GM12878 (cell line): ENCODE results near the gene ADD2. TPM values are rescaled to one million over a fixed set of nuclear protein-coding genes. Genes with fewer than 3 reads are reported as not detected.

Experiments used
- ATAC-seq: fragments of 200-7000 bp; cut with Tn5 transposase; 3 replicates; pipeline ENCODE4 v1.9.1; 2020; ENCODE audit warnings: mild to moderate bottlenecking, moderate library complexity
- BruUV-seq: library from RNA; stranded (reverse); fragments of 400-500 nt; replicated peaks from 2 replicates; lab custom pipeline; 2021; lab: Mats Ljungman, UMichigan
- CTCF ChIA-PET: fragments of 300-600 bp; sonication (Branson Sonifier 250); formaldehyde crosslinking; extraction: SDS; loops from one replicate; lab custom pipeline; 2021; ENCODE audit warnings: inconsistent platforms; lab: Yijun Ruan, JAX
- POLR2A ChIA-PET: fragments of 350-600 bp; formaldehyde crosslinking; extraction: SDS; loops from one replicate; lab custom pipeline; 2021; ENCODE audit warnings: inconsistent platforms; lab: Charles Lee
- RAD21 ChIA-PET: fragments of 300-600 bp; sonication (Branson Sonifier 250); formaldehyde crosslinking; loops from one replicate; lab custom pipeline; 2023; ENCODE audit warnings: antibody characterized with exemption; ENCODE audit not compliant: unreplicated experiment; lab: Charles Lee
- SMC1A ChIA-PET: fragments of 300-600 bp; sonication (Branson Sonifier 250); formaldehyde crosslinking; loops from one replicate; lab custom pipeline; 2023; ENCODE audit not compliant: unreplicated experiment, uncharacterized antibody; lab: Charles Lee
- DNase-seq: peaks from one replicate; pipeline ENCODE4 v3.0.0-alpha.2; 2011; ENCODE audit warnings: low read depth, low spot score
- FAIRE-seq: peaks from 3 replicates; lab custom pipeline; 2011; peaks lifted over from hg19 to GRCh38; lab: Jason Lieb, UNC
- H2AFZ ChIP-seq: 2 replicates; pipeline ENCODE4 v1.6.0; 2011; ENCODE audit warnings: low read depth, low read length, control low read depth; ENCODE audit not compliant: control insufficient read depth
- H3K27ac ChIP-seq: 2 replicates; pipeline ENCODE4 v1.5.1; 2011; ENCODE audit warnings: control low read depth; ENCODE audit not compliant: control insufficient read depth, insufficient read depth
- H3K27me3 ChIP-seq, 2 experiments: replicated peaks in 1 of 2; 2 replicates each; pipeline versions ENCODE4 v1.6.0 to v1.6.1; 2011; ENCODE audit warnings: low read length in 1 of 2; ENCODE audit not compliant: control insufficient read depth in 2 of 2, insufficient read depth in 2 of 2
- H3K36me3 ChIP-seq, 2 experiments: 2 replicates each; pipeline ENCODE4 v1.5.1; 2011; ENCODE audit warnings: low read length in 1 of 2; ENCODE audit not compliant: control insufficient read depth in 2 of 2, insufficient read depth in 2 of 2
- H3K4me1 ChIP-seq: 2 replicates; pipeline ENCODE4 v1.6.1; 2011; ENCODE audit warnings: mild to moderate bottlenecking, low read length, moderate library complexity, mixed read lengths; ENCODE audit not compliant: control insufficient read depth, insufficient read depth
- H3K4me2 ChIP-seq: 2 replicates; pipeline ENCODE4 v1.6.0; 2011; ENCODE audit warnings: control low read depth; ENCODE audit not compliant: control insufficient read depth, insufficient read depth
- H3K4me3 ChIP-seq: fragments of 200-600 bp; sonication (generic); 2 replicates; pipeline ENCODE4 v1.5.1; 2016
- H3K79me2 ChIP-seq: 2 replicates; pipeline ENCODE4 v1.6.0; 2011; ENCODE audit warnings: low read length; ENCODE audit not compliant: control insufficient read depth, insufficient read depth
- H3K9ac ChIP-seq: 2 replicates; pipeline ENCODE4 v1.8.0; 2011; ENCODE audit warnings: low read length, control low read depth, mixed read lengths; ENCODE audit not compliant: control insufficient read depth, insufficient read depth
- H3K9me3 ChIP-seq: replicated peaks from 3 replicates; pipeline ENCODE4 v1.5.1; 2011; ENCODE audit warnings: mild to moderate bottlenecking, low read length; ENCODE audit not compliant: control insufficient read depth, insufficient read depth
- H4K20me1 ChIP-seq: 2 replicates; pipeline ENCODE4 v1.6.0; 2011; ENCODE audit not compliant: control insufficient read depth, insufficient read depth
- CHD2 ChIP-seq: IDR thresholded peaks from 2 replicates; pipeline ENCODE4 v1.6.1; 2011; ENCODE audit warnings: low read depth, low read length, improper control_type of control experiment, borderline replicate concordance
- HDAC6 ChIP-seq: fragments of 200-600 bp; sonication (generic); IDR thresholded peaks from one replicate; pipeline ENCODE4 v1.8.0; 2017; ENCODE audit warnings: antibody characterized with exemption; ENCODE audit not compliant: unreplicated experiment
- SMC3 ChIP-seq: IDR thresholded peaks from 2 replicates; pipeline ENCODE4 v1.6.1; 2011; ENCODE audit warnings: low read length, improper control_type of control experiment, borderline replicate concordance
- ZBED1 ChIP-seq: IDR thresholded peaks from 2 replicates; pipeline ENCODE4 v1.6.1; 2016; ENCODE audit warnings: borderline replicate concordance
- WGBS: methylation state at CpG from one replicate; pipeline ENCODE4 v1.1.6; 2016; ENCODE audit warnings: low lambda C conversion rate; ENCODE audit not compliant: insufficient replicate concordance, insufficient coverage; ENCODE audit errors: missing lambda C conversion rate; 5-methylcytosine and 5-hydroxymethylcytosine counted together
- in situ Hi-C: fragments of 300-500 bp; cut with MboI; formaldehyde crosslinking; loops from 9 replicates; pipeline ENCODE4 v1.14.3; 2018; ENCODE audit warnings: mixed read lengths
- intact Hi-C: fragments of 100-400 bp; cut with micrococcal nuclease; formaldehyde crosslinking; loops from one replicate; pipeline ENCODE4 v1.14.2; 2022; ENCODE audit not compliant: unreplicated experiment
- polyA plus RNA-seq, 11 experiments: library from polyadenylated mRNA; depleted of rRNA in 4 of 11; unstranded in 6 of 11; stranded (reverse) in 5 of 11; fragments of >200 nt; fragmentation: Nextera tagmentation in 4 of 11; fragmentation: Illumina TruSeq in 1 of 11; extraction: Ambion mirVana in 4 of 11; extraction: Trizol in 1 of 11; gene quantifications; 1 replicate in 1 of 11; 2 replicates in 10 of 11; pipeline versions ENCODE4 v1.2.1 to v1.2.3, GENCODE V29; 2011 to 2016; ENCODE audit warnings: inconsistent platforms in 2 of 11, missing spikeins in 2 of 11, low read depth in 1 of 11
- total RNA-seq, 4 experiments: library from RNA; depleted of rRNA in 3 of 4; stranded (reverse); fragments of >200 nt in 3 of 4; fragmentation: Illumina TruSeq in 1 of 4; extraction: Trizol in 1 of 4; gene quantifications; 2 replicates each; pipeline versions ENCODE4 v1.2.1 to v1.2.3, GENCODE V29; 2013 to 2021
- TF ChIP-seq, protein P1 (sequence below): fragments of 450-650 bp; IDR thresholded peaks from 2 replicates; pipeline ENCODE4 v1.6.1; 2017; ENCODE audit warnings: low read depth, mild to moderate bottlenecking, moderate library complexity
- TF ChIP-seq, protein P2 (sequence below): fragments of 450-650 bp; IDR thresholded peaks from 2 replicates; pipeline ENCODE4 v1.6.1; 2016; ENCODE audit warnings: mild to moderate bottlenecking

Gene ADD2
- total and polyA plus RNA-seq, 10 of the 15 experiments (the other 5 are each of a cell fraction or from before 2014, with no cell fraction given): 0.05 to 0.13 (median 0.08) TPM; not detected in 7

- no peak for TF ChIP-seq HDAC6
- no peak for TF ChIP-seq SMC3
- TF ChIP-seq CHD2: no peak
- TF ChIP-seq, protein P1, sequence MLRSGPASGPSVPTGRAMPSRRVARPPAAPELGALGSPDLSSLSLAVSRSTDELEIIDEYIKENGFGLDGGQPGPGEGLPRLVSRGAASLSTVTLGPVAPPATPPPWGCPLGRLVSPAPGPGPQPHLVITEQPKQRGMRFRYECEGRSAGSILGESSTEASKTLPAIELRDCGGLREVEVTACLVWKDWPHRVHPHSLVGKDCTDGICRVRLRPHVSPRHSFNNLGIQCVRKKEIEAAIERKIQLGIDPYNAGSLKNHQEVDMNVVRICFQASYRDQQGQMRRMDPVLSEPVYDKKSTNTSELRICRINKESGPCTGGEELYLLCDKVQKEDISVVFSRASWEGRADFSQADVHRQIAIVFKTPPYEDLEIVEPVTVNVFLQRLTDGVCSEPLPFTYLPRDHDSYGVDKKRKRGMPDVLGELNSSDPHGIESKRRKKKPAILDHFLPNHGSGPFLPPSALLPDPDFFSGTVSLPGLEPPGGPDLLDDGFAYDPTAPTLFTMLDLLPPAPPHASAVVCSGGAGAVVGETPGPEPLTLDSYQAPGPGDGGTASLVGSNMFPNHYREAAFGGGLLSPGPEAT: no peak
Measured at GRCh38 chr2:70807102-70807827, 39.3 kb upstream of the ADD2 start (continued).

- WGBS: 20% methylated on average over 6 of the region's 6 CpGs
- no peaks in the 10 kb centered on the region for H3K79me2 ChIP-seq
- H3K4me3 ChIP-seq: no peak overlapping the region
- intact Hi-C loops: no loop called here
- ChIA-PET POLR2A (no interaction called here), RAD21 (no interaction called here), SMC1A (no interaction called here), CTCF (no interaction called here)
- H3K27ac ChIP-seq: no peak overlapping the region
- H3K9me3 ChIP-seq: no peaks in the 10 kb centered on the region
- DNase-seq: no peak
- BruUV-seq: no TSS peak
- TF ChIP-seq, protein P2, sequence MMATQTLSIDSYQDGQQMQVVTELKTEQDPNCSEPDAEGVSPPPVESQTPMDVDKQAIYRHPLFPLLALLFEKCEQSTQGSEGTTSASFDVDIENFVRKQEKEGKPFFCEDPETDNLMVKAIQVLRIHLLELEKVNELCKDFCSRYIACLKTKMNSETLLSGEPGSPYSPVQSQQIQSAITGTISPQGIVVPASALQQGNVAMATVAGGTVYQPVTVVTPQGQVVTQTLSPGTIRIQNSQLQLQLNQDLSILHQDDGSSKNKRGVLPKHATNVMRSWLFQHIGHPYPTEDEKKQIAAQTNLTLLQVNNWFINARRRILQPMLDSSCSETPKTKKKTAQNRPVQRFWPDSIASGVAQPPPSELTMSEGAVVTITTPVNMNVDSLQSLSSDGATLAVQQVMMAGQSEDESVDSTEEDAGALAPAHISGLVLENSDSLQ: peak; percentile 88
- no peak for TF ChIP-seq ZBED1
- no peaks in the 10 kb centered on the region for H4K20me1 ChIP-seq
- H3K4me2 ChIP-seq: no peak overlapping the region
- no peak overlapping the region for H3K9ac ChIP-seq
- no peak for FAIRE-seq
- in situ Hi-C loops: no loop called here
- no peaks in the 10 kb centered on the region for H3K27me3 ChIP-seq
- no peaks in the 10 kb centered on the region for H3K4me1 ChIP-seq
- no peak overlapping the region for H2AFZ ChIP-seq
- no peak for ATAC-seq
- no peaks in the 10 kb centered on the region for H3K36me3 ChIP-seq
Measured at GRCh38 chr2:70806620-70807019, 38.6 kb upstream of the ADD2 start.
